ENCODE data around the gene NELL1.

GRCh38 chr11:20723366-20723765 lies 54.0 kb downstream of the NELL1 start:
- TF ChIP-seq CTCF (IDR thresholded peaks at IDR 0.05; ENCODE audit: low read depth, low read length, poor library complexity, severe bottlenecking), result no peak
- no peak for TF ChIP-seq EZH2phosphoT487 (IDR thresholded peaks at IDR 0.05; ENCODE audit: borderline replicate concordance, low read length)
